Breast epithelium (tissue), 3 donors: ENCODE measurements around the gene PNMA8A.

Source experiments
- POLR2A ChIP-seq: fragments of 450-650 bp; IDR thresholded peaks from one replicate; pipeline ENCODE4 v1.6.1; 2016; ENCODE audit warnings: antibody characterized with exemption, mild to moderate bottlenecking, moderate library complexity
- POLR2AphosphoS5 ChIP-seq, 3 donors: sonication (generic); formaldehyde crosslinking; IDR thresholded peaks; one replicate each; pipeline ENCODE4 v1.6.1; 2017; ENCODE audit warnings: antibody characterized with exemption in 3 of 3

- no peak for TF ChIP-seq POLR2AphosphoS5 (IDR thresholded peaks at IDR 0.05)
- TF ChIP-seq POLR2A = no peak
These were observed 28.3 kb upstream of the PNMA8A start for GRCh38 chr19:46499692-46500091.
